ENCODE results near the gene RPL13. TPM values are rescaled to one million over a fixed set of nuclear protein-coding genes. Genes with fewer than 3 reads are reported as not detected.
A peak's percentile ranks its signal among the peaks of the same experiment; 100 is the strongest.

RPL13 gene
- total and polyA plus RNA-seq, 2 of the 8 experiments (the other 6 are each of a cell fraction or from before 2014, with no cell fraction given), result 2,162 to 7,384 TPM

DNA sequence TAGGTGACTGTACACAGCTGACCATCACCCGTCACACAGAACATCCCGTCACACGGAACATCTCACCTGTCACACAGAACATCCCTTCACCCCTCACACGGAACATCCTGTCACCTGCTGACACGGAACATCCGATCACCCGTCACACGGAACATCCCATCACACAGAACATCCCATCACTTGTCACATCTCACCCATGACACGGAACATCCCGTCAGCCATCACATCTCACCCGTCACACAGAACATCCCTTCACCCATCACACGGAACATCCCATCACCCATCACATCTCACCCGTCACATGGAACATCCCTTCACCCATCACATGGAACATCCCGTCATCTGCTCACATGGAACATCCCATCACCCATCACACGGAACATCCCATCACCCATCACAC, 18.9 kb downstream of the RPL13 start:
- no peak overlapping the region for H4K5ac ChIP-seq (ENCODE audit: insufficient read length, low read depth, low read length)
- H3K79me2 ChIP-seq (ENCODE audit: control insufficient read depth in 1 of 2, insufficient read depth in 2 of 2, low read length in 2 of 2), result no peaks in the 10 kb centered on the region
- H4K91ac ChIP-seq (replicated peaks; ENCODE audit: insufficient read length, low read length), result no peak overlapping the region
- peaks cover 0 to 9% of the 10 kb centered on the region in 2 experiments for H4K20me1 ChIP-seq (replicated peaks in 1 of 2; ENCODE audit: control insufficient read depth in 1 of 2, insufficient read depth in 2 of 2, low read length in 2 of 2)
- H2AK5ac ChIP-seq (ENCODE audit: low read depth, low read length), result no peak overlapping the region
- no peak overlapping the region for H3K9ac ChIP-seq (replicated peaks in 1 of 4; ENCODE audit: extremely low read depth in 1 of 4, low read depth in 3 of 4, low read length in 3 of 4)
- H3K4me3 ChIP-seq (ENCODE audit: extremely low read depth in 1 of 4, insufficient read depth in 2 of 4, low read depth in 3 of 4, low read length in 4 of 4), result no peak overlapping the region
- H3K23me2 ChIP-seq (ENCODE audit: low read depth, low read length), result peaks cover 6% of the 10 kb centered on the region; the same call in 1 of the 2 replicates
- H2BK15ac ChIP-seq (ENCODE audit: low read length), result no peak overlapping the region
- H4K8ac ChIP-seq (ENCODE audit: extremely low read depth, insufficient read depth, low read length), result no peak overlapping the region; the same call in 1 of the 2 replicates
- no peak overlapping the region for H3K56ac ChIP-seq (replicated peaks; ENCODE audit: insufficient read length, low read depth, low read length)
- H3K4me2 ChIP-seq (ENCODE audit: insufficient read depth in 1 of 2, low read depth in 2 of 2, low read length in 2 of 2), result no peak overlapping the region
- no peak overlapping the region for H3K4ac ChIP-seq (replicated peaks; ENCODE audit: insufficient read length, low read depth, low read length)
- H3K27me3 ChIP-seq (replicated peaks in 1 of 4; ENCODE audit: control insufficient read depth in 3 of 4, extremely low read depth in 1 of 4, insufficient read depth in 3 of 4, low read length in 3 of 4), result peaks cover 4 to 26% (median 18%) of the 10 kb centered on the region in 4 experiments; a peak in 6 of 7 replicates
- no peak overlapping the region for H3K14ac ChIP-seq (ENCODE audit: insufficient read length)
- peaks cover 0 to 5% (median 2%) of the 10 kb centered on the region in 4 experiments; a peak in 5 of 7 replicates for H3K4me1 ChIP-seq (replicated peaks in 1 of 4; ENCODE audit: control insufficient read depth in 3 of 4, insufficient read depth in 4 of 4, low read length in 3 of 4)
- DNase-seq (ENCODE audit: low read depth in 1 of 2, low spot score in 2 of 2) (no peak), FAIRE-seq (no peak)
- WGBS, 2 experiments (ENCODE audit: extremely low coverage in 1 of 2, insufficient coverage in 1 of 2, insufficient read length in 1 of 2, insufficient replicate concordance in 2 of 2, low coverage in 1 of 2, low lambda C conversion rate in 2 of 2, missing lambda C conversion rate in 1 of 2), result 90% methylated on average over 15 of the region's 15 CpGs; no CpG with 5 or more reads in 1 of the 2 experiments
- H2AFZ ChIP-seq (ENCODE audit: low read length), result no peak overlapping the region
- no peak overlapping the region for H3K18ac ChIP-seq (ENCODE audit: extremely low read depth, low read length)
- no peak overlapping the region for H3K27ac ChIP-seq (ENCODE audit: low read depth, low read length)
- peaks cover 0 to 14% (median 5%) of the 10 kb centered on the region in 4 experiments; a peak in 5 of 8 replicates for H3K36me3 ChIP-seq (ENCODE audit: control insufficient read depth in 2 of 4, insufficient read depth in 4 of 4, low read length in 3 of 4)
- H2BK120ac ChIP-seq (replicated peaks; ENCODE audit: low read depth, low read length), result no peak overlapping the region
- peaks cover 4% of the 10 kb centered on the region; the same call in 1 of the 2 replicates for H3K79me1 ChIP-seq (ENCODE audit: low read depth, low read length)
- H2BK12ac ChIP-seq (ENCODE audit: low read depth, low read length), result peak overlapping the region; percentile 39; the same call in 1 of the 2 replicates
- ChIA-PET POLR2A (ENCODE audit: partially characterized antibody) (no interaction called here), CTCF (ENCODE audit: partially characterized antibody) (interaction anchor here (0.6 kb wide), 1 partner anchor 21 kb away, joined by 5 read pairs; no protein-coding TSS in a partner anchor)
- no peak overlapping the region for H3K23ac ChIP-seq (ENCODE audit: insufficient read length)
- no peak overlapping the region for H2BK20ac ChIP-seq (ENCODE audit: low read length)
- no peak overlapping the region for H2BK5ac ChIP-seq (ENCODE audit: low read depth, low read length)
- TF ChIP-seq TAF1 (IDR thresholded peaks at IDR 0.05; ENCODE audit: low read depth, low read length) (no peak), NANOG (IDR thresholded peaks at IDR 0.05; ENCODE audit: insufficient read depth, low read depth, low read length, poor library complexity, severe bottlenecking) (no peak), POU5F1 (IDR thresholded peaks at IDR 0.05; ENCODE audit: low read depth, low read length) (no peak), SP2 (IDR thresholded peaks at IDR 0.05; ENCODE audit: low read length) (no peak), HDAC2 (IDR thresholded peaks at IDR 0.05; ENCODE audit: borderline replicate concordance in 1 of 2, low read depth in 2 of 2, low read length in 2 of 2) (no peak), POLR2A (IDR thresholded peaks at IDR 0.05; ENCODE audit: control extremely low read depth in 1 of 2, low read depth in 2 of 2, low read length in 2 of 2) (no peak), BACH1 (IDR thresholded peaks at IDR 0.05; ENCODE audit: low read length) (no peak), HDAC6 (IDR thresholded peaks at IDR 0.05; ENCODE audit: low read depth, low read length) (no peak), CHD1 (IDR thresholded peaks at IDR 0.05; ENCODE audit: low read depth, low read length) (no peak), KDM4A (IDR thresholded peaks at IDR 0.05; ENCODE audit: low read depth, low read length, severe bottlenecking) (no peak)
- H3K9me3 ChIP-seq (ENCODE audit: insufficient read depth in 2 of 2, low read depth in 1 of 2, low read length in 1 of 2), result peaks cover 0 to 4% of the 10 kb centered on the region in 2 experiments; a peak in 2 of 4 replicates

Data from H1 (cell line).